A549 treated with Mapracorat at 1 μM for 4 hours (cell line): ENCODE measurements around the gene COBLL1. TPM values are rescaled to one million over a fixed set of nuclear protein-coding genes. Genes with fewer than 3 reads are reported as not detected.

Source experiments
- total RNA-seq: library from RNA; stranded (reverse); fragments of 200-300 nt; extraction: Qiagen RNA extraction; gene quantifications from 5 replicates; pipeline ENCODE4 v1.2.3, GENCODE V29; 2022

COBLL1 gene, protein sequence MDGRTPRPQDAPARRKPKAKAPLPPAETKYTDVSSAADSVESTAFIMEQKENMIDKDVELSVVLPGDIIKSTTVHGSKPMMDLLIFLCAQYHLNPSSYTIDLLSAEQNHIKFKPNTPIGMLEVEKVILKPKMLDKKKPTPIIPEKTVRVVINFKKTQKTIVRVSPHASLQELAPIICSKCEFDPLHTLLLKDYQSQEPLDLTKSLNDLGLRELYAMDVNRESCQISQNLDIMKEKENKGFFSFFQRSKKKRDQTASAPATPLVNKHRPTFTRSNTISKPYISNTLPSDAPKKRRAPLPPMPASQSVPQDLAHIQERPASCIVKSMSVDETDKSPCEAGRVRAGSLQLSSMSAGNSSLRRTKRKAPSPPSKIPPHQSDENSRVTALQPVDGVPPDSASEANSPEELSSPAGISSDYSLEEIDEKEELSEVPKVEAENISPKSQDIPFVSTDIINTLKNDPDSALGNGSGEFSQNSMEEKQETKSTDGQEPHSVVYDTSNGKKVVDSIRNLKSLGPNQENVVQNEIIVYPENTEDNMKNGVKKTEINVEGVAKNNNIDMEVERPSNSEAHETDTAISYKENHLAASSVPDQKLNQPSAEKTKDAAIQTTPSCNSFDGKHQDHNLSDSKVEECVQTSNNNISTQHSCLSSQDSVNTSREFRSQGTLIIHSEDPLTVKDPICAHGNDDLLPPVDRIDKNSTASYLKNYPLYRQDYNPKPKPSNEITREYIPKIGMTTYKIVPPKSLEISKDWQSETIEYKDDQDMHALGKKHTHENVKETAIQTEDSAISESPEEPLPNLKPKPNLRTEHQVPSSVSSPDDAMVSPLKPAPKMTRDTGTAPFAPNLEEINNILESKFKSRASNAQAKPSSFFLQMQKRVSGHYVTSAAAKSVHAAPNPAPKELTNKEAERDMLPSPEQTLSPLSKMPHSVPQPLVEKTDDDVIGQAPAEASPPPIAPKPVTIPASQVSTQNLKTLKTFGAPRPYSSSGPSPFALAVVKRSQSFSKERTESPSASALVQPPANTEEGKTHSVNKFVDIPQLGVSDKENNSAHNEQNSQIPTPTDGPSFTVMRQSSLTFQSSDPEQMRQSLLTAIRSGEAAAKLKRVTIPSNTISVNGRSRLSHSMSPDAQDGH
- total RNA-seq, result 4.2 to 6.2 TPM (median 5.1 TPM) in 5 replicates

DNA sequence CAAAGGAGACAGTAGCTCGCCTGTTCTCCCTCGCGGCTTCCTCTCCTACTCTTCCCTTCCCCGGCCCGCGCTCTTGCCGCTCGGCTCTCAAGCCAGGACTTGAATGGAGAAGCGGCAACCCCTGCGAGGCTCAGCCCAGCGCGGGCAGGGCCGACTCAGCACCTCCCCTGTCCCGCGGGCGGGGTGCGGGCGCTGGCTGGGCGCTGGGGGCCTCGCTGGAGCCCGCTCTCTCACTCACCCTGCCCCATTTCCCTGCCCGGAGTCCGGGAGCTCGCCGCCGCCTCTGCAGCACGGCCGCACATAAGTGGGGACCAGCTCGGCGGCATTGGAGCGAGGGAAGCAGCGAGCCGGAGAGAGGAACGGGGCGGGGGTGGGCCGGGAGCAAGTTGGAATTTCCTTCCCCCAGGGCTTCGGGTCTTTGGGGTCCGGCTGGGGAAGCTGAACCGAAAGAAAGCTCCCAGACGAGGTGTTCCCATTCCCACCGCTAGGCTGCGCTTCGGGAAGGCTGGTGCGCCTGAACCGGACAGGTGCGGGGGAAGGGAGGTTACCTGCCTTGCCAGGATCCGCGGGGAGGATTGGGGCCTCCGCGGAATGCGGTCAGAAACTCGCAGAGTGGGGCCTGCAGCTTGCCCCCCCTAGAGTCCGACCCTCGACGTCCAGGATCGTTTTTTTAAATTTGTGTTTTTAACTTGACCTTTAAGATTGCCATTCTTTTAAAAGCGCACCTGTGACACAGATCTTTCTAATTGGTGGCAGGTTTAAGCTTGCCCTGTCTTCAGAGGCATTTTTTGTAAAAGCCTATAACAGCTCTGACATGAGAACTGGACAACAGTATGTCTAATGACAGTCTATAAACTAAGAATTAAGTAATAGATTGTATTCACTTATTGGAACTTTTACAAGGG, at the start of gene COBLL1:
COBLL1 (minus strand) TSS at position 105 of the 905 bp plus-strand sequence. CDS start 627 bp downstream, outside the sequence.

Other genes starting within 250 kb of the COBLL1 start
- gene GRB14, start 220.3 kb downstream of the COBLL1 start, total RNA-seq, result 3.9 to 6.1 TPM (median 5.2 TPM) in 5 replicates
- gene SLC38A11, start 113.7 kb upstream of the COBLL1 start, total RNA-seq, result not detected in 5 replicates